ENCODE results near the gene DOCK1. TPM values are rescaled to one million over a fixed set of nuclear protein-coding genes. Genes with fewer than 3 reads are reported as not detected.

Gene DOCK1
- total RNA-seq, 1 donor from 2014 or later = 72.6 TPM

GRCh38 chr10:127048630-127049029 is 143.4 kb downstream of the DOCK1 start:
- Histone ChIP-seq H3K9me3 (ENCODE audit: low read depth) (no peaks in the 10 kb centered on the region), H3K27ac (no peak overlapping the region), H3K27me3 (no peaks in the 10 kb centered on the region), H3K79me2 (ENCODE audit: low read depth) (no peaks in the 10 kb centered on the region), H3K36me3 (no peaks in the 10 kb centered on the region), H3F3A (ENCODE audit: low read depth) (no peaks in the 10 kb centered on the region), H3K9ac (no peak overlapping the region), H4K20me1 (ENCODE audit: low read depth) (no peaks in the 10 kb centered on the region), H3K4me3 (no peak overlapping the region), H2AFZ (replicated peaks) (no peak overlapping the region), H3K4me2 (no peak overlapping the region), H3K4me1 (no peaks in the 10 kb centered on the region)
- no peaks in the 10 kb centered on the region for H3K4me1 Mint-ChIP-seq
- no peak overlapping the region for H3K4me3 Mint-ChIP-seq
- H3K27me3 Mint-ChIP-seq (ENCODE audit: insufficient read depth, low read depth) = no peaks in the 10 kb centered on the region
- no peaks in the 10 kb centered on the region for H3K9me3 Mint-ChIP-seq
- H3K27ac Mint-ChIP-seq = no peak overlapping the region
- H3K36me3 Mint-ChIP-seq = peaks cover 21% of the 10 kb centered on the region
- DNase-seq (ENCODE audit: low spot score) = no peak
- TF ChIP-seq, protein P1, sequence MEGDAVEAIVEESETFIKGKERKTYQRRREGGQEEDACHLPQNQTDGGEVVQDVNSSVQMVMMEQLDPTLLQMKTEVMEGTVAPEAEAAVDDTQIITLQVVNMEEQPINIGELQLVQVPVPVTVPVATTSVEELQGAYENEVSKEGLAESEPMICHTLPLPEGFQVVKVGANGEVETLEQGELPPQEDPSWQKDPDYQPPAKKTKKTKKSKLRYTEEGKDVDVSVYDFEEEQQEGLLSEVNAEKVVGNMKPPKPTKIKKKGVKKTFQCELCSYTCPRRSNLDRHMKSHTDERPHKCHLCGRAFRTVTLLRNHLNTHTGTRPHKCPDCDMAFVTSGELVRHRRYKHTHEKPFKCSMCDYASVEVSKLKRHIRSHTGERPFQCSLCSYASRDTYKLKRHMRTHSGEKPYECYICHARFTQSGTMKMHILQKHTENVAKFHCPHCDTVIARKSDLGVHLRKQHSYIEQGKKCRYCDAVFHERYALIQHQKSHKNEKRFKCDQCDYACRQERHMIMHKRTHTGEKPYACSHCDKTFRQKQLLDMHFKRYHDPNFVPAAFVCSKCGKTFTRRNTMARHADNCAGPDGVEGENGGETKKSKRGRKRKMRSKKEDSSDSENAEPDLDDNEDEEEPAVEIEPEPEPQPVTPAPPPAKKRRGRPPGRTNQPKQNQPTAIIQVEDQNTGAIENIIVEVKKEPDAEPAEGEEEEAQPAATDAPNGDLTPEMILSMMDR (IDR thresholded peaks at IDR 0.05) = no peak
- no peak for TF ChIP-seq EZH2phosphoT487 (IDR thresholded peaks at IDR 0.05)
- no peak for TF ChIP-seq EZH2 (IDR thresholded peaks at IDR 0.05)

DNA sequence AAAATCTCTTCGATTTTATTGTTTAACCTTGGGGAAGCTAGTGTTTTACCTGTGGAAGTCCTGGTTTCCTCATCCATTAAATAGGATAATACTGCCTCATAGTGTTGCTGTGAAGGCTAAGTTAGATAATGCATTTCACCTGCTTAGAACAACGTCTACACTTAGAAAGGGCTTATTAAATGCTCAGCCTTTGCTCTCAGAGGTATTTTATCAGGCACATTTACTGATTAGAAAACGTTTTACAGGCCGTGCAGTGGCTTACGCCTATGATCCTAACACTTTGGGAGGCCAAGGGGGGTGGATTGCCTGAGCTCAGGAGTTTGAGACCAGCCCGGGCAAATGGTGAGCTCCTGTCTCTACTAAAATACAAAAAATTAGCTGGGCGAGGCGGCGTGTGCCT is 146.8 kb downstream of the DOCK1 start:
- Mint-ChIP-seq H3K27me3 (ENCODE audit: insufficient read depth, low read depth) (no peaks in the 10 kb centered on the region), H3K4me1 (no peaks in the 10 kb centered on the region), H3K36me3 (peaks cover 24% of the 10 kb centered on the region), H3K9me3 (peaks cover 2% of the 10 kb centered on the region), H3K4me3 (no peak overlapping the region), H3K27ac (no peak overlapping the region)
- no peaks in the 10 kb centered on the region for H3K9me3 ChIP-seq (ENCODE audit: low read depth)
- no peak overlapping the region for H3K27ac ChIP-seq
- no peaks in the 10 kb centered on the region for H3K4me1 ChIP-seq
- no peak for DNase-seq (ENCODE audit: low spot score)
- no peaks in the 10 kb centered on the region for H3K36me3 ChIP-seq
- no peaks in the 10 kb centered on the region for H3K79me2 ChIP-seq (ENCODE audit: low read depth)
- H3K27me3 ChIP-seq = no peaks in the 10 kb centered on the region
- no peaks in the 10 kb centered on the region for H3F3A ChIP-seq (ENCODE audit: low read depth)
- TF ChIP-seq EZH2phosphoT487 (IDR thresholded peaks at IDR 0.05) (no peak), EZH2 (IDR thresholded peaks at IDR 0.05) (no peak)
- TF ChIP-seq, protein P1 (IDR thresholded peaks at IDR 0.05) = no peak
- H3K9ac ChIP-seq = no peak overlapping the region
- no peak overlapping the region for H2AFZ ChIP-seq (replicated peaks)
- no peak overlapping the region for H3K4me3 ChIP-seq
- no peak overlapping the region for H3K4me2 ChIP-seq
- H4K20me1 ChIP-seq (ENCODE audit: low read depth) = no peaks in the 10 kb centered on the region

DNA sequence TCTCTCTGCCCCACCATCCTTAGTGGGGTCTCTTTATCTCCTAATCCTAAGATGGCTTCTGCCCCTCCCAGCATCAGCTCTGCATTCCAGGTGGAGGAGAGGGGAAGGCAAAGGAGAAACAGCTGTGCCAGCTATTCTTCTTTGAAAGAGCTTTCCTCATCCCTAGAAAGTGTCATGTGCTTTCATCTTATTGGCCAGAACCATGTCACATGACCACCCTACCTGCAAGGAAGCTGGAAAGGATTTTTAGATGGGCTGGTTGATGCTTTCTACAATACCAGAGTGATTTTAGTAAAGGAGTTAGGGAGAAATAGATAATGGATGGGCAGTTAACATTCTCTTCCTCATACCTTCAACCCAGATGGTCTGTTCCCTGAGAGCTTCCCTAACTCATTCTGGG is 150.0 kb downstream of the DOCK1 start:
- Mint-ChIP-seq H3K4me1 (no peaks in the 10 kb centered on the region), H3K36me3 (peaks cover 42% of the 10 kb centered on the region), H3K27me3 (ENCODE audit: insufficient read depth, low read depth) (no peaks in the 10 kb centered on the region), H3K9me3 (peaks cover 15% of the 10 kb centered on the region), H3K27ac (no peak overlapping the region), H3K4me3 (no peak overlapping the region)
- Histone ChIP-seq H3K27me3 (no peaks in the 10 kb centered on the region), H3K9me3 (ENCODE audit: low read depth) (no peaks in the 10 kb centered on the region), H2AFZ (replicated peaks) (no peak overlapping the region), H3K36me3 (peaks cover 3% of the 10 kb centered on the region), H4K20me1 (ENCODE audit: low read depth) (no peaks in the 10 kb centered on the region), H3F3A (ENCODE audit: low read depth) (no peaks in the 10 kb centered on the region), H3K79me2 (ENCODE audit: low read depth) (no peaks in the 10 kb centered on the region), H3K4me2 (no peak overlapping the region), H3K4me1 (no peaks in the 10 kb centered on the region), H3K9ac (no peak overlapping the region), H3K27ac (no peak overlapping the region), H3K4me3 (no peak overlapping the region)
- no peak for TF ChIP-seq EZH2 (IDR thresholded peaks at IDR 0.05)
- TF ChIP-seq EZH2phosphoT487 (IDR thresholded peaks at IDR 0.05) = no peak
- TF ChIP-seq, protein P1 (IDR thresholded peaks at IDR 0.05) = no peak
- DNase-seq (ENCODE audit: low spot score) = no peak
